ENCODE measurements around the gene ZPBP.
"Not testable (repeated sequence)": the region's sequence is repeated elsewhere in the genome, so short reads cannot be mapped to it uniquely, and the experiment has no call there.

The ZPBP gene

DNA sequence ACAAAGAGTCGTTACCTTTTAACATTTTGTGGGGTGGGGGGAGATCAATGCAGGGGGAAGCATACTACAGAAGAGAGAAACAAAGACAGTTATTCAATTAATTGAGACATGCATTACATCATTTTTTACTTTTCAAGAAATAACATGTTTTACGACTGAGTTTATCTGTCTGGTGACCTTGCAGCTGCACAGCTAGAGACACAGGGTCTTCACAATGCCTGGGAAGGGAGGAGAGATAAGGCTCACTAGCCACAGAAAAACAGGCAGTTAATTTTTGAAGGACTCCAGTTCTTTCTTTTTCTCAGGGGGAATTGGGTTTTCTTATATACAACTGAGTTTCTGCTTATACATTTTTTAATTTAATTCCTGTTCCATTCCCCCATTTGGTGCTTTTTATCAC, 30.1 kb downstream of the ZPBP start:
- DNase-seq (ENCODE audit: low read depth in 2 of 2) = no peak
- no peak overlapping the region for H3K4me3 ChIP-seq (replicated peaks in 1 of 2; ENCODE audit: low read depth in 2 of 2, low read length in 2 of 2)
- TF ChIP-seq, protein P1, sequence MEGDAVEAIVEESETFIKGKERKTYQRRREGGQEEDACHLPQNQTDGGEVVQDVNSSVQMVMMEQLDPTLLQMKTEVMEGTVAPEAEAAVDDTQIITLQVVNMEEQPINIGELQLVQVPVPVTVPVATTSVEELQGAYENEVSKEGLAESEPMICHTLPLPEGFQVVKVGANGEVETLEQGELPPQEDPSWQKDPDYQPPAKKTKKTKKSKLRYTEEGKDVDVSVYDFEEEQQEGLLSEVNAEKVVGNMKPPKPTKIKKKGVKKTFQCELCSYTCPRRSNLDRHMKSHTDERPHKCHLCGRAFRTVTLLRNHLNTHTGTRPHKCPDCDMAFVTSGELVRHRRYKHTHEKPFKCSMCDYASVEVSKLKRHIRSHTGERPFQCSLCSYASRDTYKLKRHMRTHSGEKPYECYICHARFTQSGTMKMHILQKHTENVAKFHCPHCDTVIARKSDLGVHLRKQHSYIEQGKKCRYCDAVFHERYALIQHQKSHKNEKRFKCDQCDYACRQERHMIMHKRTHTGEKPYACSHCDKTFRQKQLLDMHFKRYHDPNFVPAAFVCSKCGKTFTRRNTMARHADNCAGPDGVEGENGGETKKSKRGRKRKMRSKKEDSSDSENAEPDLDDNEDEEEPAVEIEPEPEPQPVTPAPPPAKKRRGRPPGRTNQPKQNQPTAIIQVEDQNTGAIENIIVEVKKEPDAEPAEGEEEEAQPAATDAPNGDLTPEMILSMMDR (IDR thresholded peaks at IDR 0.05; ENCODE audit: low read depth, low read length) = no peak

DNA sequence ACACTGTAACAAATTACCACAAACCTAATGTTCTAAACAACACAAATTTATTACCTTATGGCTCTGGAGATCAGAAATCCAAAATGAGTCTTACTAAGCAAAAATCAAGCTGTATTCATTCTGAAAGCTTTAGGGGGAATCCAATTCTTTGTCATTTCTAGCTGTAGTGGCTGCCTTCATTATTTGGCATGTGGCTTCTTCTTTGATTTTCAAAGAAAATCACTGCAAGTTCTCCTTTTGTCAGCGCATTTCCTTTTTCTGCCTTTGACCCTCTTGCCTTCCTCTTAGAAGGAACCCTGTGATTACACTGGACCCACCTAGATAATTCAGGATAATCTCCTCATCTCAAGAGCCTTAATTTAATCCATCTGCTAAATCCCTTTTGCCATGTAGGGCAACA, 36.9 kb downstream of the ZPBP start:
- H3K4me3 ChIP-seq (replicated peaks in 1 of 2; ENCODE audit: low read depth in 2 of 2, low read length in 2 of 2) = no peak overlapping the region
- TF ChIP-seq, protein P1 (IDR thresholded peaks at IDR 0.05; ENCODE audit: low read depth, low read length) = no peak
- no peak for DNase-seq (ENCODE audit: low read depth in 2 of 2)

DNA sequence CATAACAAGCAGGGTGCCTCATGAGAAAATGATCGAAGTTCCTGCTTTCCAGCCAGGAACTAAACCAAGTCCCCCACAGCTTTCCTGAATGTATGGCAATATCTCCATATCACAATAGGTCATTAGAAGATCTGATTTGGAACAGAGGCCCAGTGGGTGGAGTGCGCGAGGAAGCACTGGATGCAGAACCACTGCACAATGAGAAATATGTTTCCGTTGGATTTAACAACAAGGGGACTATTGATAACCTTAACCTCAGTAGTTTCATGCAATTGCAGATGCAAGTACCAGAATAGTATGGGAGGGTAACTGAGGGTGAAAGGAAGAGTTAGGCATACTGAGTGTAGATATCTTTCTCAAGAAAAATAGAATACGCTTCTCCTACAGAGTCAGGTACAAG, 45.3 kb downstream of the ZPBP start:
- DNase-seq (ENCODE audit: low read depth in 2 of 2) = no peak
- TF ChIP-seq, protein P1 (IDR thresholded peaks at IDR 0.05; ENCODE audit: low read depth, low read length) = no peak
- H3K4me3 ChIP-seq (replicated peaks in 1 of 2; ENCODE audit: low read depth in 2 of 2, low read length in 2 of 2) = no peak overlapping the region

DNA sequence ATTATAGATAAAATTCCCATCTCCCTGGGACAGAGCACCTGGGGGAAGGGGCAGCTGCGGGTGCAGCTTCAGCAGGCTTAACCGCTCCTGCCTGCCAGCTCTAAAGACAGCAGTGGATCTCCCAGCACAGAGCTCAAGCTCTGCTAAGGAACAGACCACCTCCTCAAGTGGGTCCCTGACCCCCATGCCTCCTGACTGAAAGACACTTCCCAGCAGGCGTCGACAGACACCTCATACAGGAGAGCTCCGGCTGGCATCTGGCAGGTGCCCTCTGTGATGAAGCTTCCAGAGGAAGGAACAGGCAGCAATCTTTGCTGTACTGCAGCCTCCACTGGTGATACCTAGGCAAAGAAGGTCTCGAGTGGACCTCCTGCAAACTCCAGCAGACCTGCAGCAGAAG, 51.9 kb downstream of the ZPBP start:
- DNase-seq (ENCODE audit: low read depth in 2 of 2); H3K4me3 ChIP-seq (replicated peaks in 1 of 2; ENCODE audit: low read depth in 2 of 2, low read length in 2 of 2): not testable (repeated sequence)

DNA sequence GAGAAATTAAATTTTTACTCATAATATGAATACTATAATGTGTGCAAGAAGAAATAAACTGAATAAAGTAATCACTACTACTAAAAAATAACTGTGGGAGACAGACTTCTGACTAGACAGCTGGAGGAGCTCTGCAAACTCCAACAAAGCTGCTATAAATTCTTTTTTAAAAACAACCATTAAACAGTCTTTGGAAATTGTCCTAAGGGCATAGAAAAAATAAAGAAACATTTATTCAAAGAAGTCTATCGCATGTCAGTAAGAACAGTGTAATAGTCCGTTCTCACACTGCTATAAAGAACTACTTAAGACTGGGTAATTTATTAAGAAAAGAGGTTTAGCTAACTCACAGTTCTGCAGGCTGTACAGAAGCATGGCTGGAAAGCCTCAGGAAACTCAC, 56.0 kb downstream of the ZPBP start:
- TF ChIP-seq, protein P1 (IDR thresholded peaks at IDR 0.05; ENCODE audit: low read depth, low read length) = no peak
- no peak for DNase-seq (ENCODE audit: low read depth in 2 of 2)
- no peak overlapping the region for H3K4me3 ChIP-seq (replicated peaks in 1 of 2; ENCODE audit: low read depth in 2 of 2, low read length in 2 of 2)

DNA sequence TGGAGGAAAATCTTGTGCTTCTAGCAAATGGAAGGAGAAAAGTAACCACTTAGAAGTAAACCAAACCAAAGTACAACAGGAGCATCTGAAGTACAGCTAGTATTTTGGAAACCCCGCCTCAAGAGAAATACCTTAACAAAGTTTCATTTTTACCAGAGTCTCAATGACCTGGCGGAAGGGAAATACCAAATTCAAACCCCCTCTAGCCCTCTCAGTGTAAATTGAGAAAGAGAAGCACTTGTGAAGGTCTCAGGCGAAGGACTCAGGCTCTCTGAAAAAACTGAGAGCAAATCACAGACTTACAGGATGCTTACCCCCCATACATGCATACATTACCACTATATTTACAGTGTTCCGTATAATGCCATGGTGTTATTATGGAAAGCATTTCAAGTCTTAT, 70.1 kb downstream of the ZPBP start:
- no peak overlapping the region for H3K4me3 ChIP-seq (replicated peaks in 1 of 2; ENCODE audit: low read depth in 2 of 2, low read length in 2 of 2)
- no peak for DNase-seq (ENCODE audit: low read depth in 2 of 2)
- TF ChIP-seq, protein P1 (IDR thresholded peaks at IDR 0.05; ENCODE audit: low read depth, low read length) = no peak

DNA sequence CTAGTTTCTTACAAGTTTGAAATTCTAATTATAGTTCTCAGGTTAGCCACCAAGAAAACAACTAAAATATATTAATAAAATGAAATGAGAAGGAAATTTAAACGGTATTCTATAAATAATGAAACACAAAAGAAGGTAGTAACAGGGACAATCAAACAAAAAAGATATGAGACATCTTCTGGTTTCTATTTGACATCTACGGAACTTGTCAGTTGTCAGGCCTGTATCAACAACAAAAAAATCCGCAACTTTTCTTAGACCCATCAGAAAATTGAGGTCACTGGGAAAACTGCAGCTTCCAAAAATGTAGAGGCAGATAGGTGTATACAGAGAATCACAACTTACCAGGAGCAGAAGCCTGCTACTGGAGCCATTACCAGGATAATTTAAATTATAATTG, 70.6 kb downstream of the ZPBP start:
- TF ChIP-seq, protein P1 (IDR thresholded peaks at IDR 0.05; ENCODE audit: low read depth, low read length) = no peak
- H3K4me3 ChIP-seq (replicated peaks in 1 of 2; ENCODE audit: low read depth in 2 of 2, low read length in 2 of 2) = no peak overlapping the region
- DNase-seq (ENCODE audit: low read depth in 2 of 2) = no peak
